Subcutaneous adipose tissue (tissue), 4 donors: ENCODE results near the gene TBRG4. TPM values are rescaled to one million over a fixed set of nuclear protein-coding genes. Genes with fewer than 3 reads are reported as not detected.

Source experiments
- total RNA-seq, 4 donors: library from RNA; depleted of rRNA; stranded (reverse); fragments of >200 nt; gene quantifications; one replicate each; pipeline ENCODE4 v1.1.0, GENCODE V29; 2016
- TF ChIP-seq, protein P1 (sequence below): fragments of 450-650 bp; IDR thresholded peaks from one replicate; pipeline ENCODE4 v1.5.1; 2016; ENCODE audit warnings: low read depth, mild to moderate bottlenecking, control low read depth, antibody characterized with exemption, moderate library complexity

Gene TBRG4
- total RNA-seq, 4 donors from 2014 or later = 33.1 to 47.5 (median 37.7) TPM

DNA sequence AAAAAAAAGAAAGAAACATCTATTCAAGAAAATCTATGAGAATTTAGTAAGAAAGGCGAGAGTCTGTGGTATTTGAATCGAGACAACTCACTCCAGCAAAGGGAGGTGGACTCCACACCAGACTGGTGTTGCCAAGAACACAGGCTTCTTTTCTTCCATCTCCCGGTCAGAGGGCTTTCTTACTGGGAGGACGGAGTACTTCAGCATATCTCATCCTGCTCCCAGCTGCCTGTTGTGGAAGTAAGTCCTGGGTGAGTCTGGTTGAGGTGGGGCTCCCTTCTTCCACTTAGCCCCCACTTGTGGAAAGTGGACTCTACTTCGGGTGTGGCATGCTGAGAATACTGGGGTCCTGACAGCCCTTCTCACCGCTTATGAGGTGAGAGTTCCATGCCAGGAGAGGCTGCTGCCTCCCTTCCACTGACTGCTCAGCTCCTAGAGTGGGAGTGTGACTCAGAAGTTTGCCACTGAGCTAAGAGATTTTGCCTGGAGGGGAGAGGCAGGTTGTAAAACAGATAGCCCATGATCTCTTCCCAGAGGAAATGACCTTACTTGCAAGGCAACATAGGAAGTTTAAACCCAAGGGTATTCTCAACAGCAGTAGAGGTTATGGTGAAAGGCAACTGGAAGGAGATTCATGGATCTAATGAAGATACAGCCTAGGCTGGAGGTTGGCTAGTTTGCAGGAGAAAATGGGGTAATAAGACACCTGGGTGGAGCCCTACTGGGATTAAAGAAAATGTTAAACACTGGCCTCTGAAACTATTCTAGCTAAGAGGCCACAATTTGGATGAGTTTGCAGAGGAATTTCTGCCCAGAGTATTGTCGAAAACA is 19.2 kb downstream of the TBRG4 start:
- TF ChIP-seq, protein P1, sequence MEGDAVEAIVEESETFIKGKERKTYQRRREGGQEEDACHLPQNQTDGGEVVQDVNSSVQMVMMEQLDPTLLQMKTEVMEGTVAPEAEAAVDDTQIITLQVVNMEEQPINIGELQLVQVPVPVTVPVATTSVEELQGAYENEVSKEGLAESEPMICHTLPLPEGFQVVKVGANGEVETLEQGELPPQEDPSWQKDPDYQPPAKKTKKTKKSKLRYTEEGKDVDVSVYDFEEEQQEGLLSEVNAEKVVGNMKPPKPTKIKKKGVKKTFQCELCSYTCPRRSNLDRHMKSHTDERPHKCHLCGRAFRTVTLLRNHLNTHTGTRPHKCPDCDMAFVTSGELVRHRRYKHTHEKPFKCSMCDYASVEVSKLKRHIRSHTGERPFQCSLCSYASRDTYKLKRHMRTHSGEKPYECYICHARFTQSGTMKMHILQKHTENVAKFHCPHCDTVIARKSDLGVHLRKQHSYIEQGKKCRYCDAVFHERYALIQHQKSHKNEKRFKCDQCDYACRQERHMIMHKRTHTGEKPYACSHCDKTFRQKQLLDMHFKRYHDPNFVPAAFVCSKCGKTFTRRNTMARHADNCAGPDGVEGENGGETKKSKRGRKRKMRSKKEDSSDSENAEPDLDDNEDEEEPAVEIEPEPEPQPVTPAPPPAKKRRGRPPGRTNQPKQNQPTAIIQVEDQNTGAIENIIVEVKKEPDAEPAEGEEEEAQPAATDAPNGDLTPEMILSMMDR = no peak

GRCh38 chr7:45089341-45089891 is 22.1 kb downstream of the TBRG4 start:
- TF ChIP-seq, protein P1 = no peak

DNA sequence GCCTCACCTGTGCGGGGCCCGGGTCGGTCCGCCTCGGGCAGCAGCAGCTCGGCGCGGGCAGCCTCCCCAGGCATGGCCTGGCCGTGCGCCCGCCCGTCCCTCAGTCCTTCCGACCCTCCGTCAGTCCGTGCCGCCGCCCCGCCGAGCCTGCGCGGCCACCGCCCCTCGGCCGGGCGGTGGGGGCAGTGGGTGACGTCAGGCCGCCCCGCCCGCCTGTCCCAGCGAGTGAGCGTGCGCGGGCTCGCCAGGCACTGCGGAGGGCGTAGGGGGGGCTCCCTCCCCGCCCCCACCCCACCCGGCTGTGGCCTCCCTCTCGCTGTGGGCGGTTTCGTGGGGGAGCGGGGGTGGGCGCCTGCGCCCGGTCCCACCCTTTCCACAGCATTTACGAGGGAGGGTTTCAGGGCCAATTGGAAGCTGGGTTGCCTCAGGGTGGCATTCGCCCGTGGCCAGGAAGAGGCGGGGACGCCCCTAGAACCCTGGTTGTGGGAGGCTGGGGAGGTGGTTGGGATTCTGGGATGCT is 22.6 kb downstream of the TBRG4 start, which contains the start of gene NACAD:
NACAD (minus strand) TSS at position 149 of the 520 bp plus-strand sequence; CDS start at position 74, 75 bp downstream.
- TF ChIP-seq, protein P1 = no peak

GRCh38 chr7:45088146-45088701 is 23.3 kb downstream of the TBRG4 start:
- TF ChIP-seq, protein P1 = no peak

DNA sequence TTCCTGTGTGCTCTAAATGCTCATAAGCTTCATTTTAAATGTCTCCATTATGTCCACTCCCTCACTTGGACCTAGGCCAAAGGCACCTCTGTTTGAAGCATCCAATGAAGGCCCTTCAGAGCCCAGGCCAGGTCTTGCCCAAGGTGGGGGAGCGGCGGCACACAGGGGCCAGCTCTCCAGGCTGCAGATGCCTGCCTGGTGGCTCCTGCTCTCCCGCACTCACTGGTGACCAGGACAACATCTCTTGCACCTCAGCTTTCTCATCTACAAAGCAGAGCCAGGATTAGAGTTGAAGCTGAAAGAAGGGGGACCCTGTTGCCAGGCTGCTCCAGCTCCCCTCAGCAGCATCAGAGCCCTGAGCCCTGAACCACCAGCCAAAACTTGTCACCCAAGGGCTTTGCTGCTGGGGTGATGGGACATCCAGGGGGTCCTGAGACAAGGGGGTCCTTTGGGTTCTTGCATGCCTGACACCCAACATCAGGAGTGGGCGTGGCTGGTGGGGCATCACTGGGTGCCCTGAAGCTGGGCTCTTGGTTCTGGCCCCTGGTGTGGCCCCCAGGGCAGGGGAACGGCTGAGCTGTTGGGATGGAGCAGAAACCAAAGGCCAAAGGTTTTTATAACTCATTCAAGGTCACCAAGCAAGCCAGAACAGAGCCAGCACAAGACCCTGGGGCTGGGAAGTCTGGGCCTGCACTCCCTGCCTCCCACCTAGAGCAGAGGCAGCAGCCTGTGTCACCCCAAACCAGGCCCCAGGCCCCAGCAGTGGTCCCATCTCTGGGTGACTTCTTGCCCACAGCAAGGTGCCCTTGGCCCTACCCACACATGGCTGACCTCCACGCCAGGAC is 24.0 kb downstream of the TBRG4 start:
- TF ChIP-seq, protein P1 = no peak

DNA sequence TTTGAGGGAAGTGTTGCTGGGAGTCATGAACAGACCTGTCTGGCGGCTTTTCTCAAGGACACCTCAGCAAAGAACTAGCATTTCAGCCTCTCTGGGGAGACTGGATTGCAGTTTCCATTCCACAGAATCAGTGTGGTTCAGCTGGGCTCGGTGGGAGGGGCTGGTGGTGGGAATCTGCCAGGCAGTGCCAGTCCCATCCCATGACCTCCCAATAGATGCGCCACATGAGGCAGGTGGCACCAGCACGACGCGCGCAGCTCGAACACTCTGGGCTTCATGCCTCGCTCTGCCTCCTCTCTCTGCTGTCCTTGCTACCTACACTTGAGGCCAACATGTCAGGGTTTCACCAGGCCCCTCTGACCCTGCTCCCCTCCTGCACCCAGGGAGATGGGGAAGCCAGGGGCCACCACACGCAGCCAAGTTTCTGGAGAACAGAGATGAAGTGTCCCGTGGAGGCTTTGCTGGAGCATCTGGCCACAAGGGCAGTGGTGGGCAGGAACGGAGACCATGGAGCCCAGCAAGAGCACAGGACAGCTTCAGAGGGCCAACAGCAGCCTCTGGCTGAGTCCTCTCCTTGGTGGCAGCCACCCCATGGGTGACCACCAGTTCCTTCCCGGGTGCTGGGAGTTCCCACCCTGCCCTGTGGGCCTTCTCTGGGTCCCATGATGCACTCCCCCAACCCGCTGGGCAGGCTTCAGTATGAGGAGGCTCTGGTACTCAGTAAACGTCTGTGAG is 25.0 kb downstream of the TBRG4 start:
- TF ChIP-seq, protein P1 = no peak
